ENCODE results near the gene LEPROT. TPM values are rescaled to one million over a fixed set of nuclear protein-coding genes. Genes with fewer than 3 reads are reported as not detected.

LEPROT gene, protein sequence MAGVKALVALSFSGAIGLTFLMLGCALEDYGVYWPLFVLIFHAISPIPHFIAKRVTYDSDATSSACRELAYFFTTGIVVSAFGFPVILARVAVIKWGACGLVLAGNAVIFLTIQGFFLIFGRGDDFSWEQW
- 10 to 100 TPM; 54.5 to 73.3 (median 66.7) TPM for total RNA-seq

- peak within 1 kb of the TSS; percentile 94 to 99 (median 98) for H3K27ac ChIP-seq (replicated peaks in 1 of 4)
- intact Hi-C loops (cut with DNase I) = loop anchor here (5.0 to 10.0 kb wide), 2 partner anchors 166 to 268 kb away; no protein-coding TSS in a partner anchor
- peaks cover 14 to 51% (median 44%) of the 10 kb centered on the region in 4 donors for H3K4me1 ChIP-seq
- WGBS = 0% methylated on average over 26 of the region's 60 CpGs
- no peaks in the 10 kb centered on the region for H3K9me3 ChIP-seq
- TF ChIP-seq POLR2A (IDR thresholded peaks at IDR 0.05; ENCODE audit: low read depth) (peak; percentile 74), EP300 (IDR thresholded peaks at IDR 0.05) (no peak), POLR2AphosphoS5 (IDR thresholded peaks at IDR 0.05) (peak; percentile 89 to 96), CTCF (IDR thresholded peaks at IDR 0.05) (no peak)
- peaks cover under 1 to 5% (median 2%) of the 10 kb centered on the region in 4 donors for H3K36me3 ChIP-seq
- no peaks in the 10 kb centered on the region for H3K27me3 ChIP-seq
- DNase-seq (ENCODE audit: extremely low spot score) = no peak
- peak within 1 kb of the TSS; percentile 82 to 93 (median 88) for H3K4me3 ChIP-seq
Measured at GRCh38 chr1:65420590-65421350, at the start of gene LEPROT, which contains the start of gene LEPR. Gene LEPROT (plus strand): TSS chr1:65420668. CDS start chr1:65420725, 57 bp downstream. Gene LEPR (plus strand): TSS chr1:65420668. CDS start chr1:65565566, 144,898 bp downstream.

GRCh38 chr1:65371544-65371943 lies 48.9 kb upstream of the LEPROT start:
- no peak overlapping the region for H3K27ac ChIP-seq (replicated peaks in 1 of 4)
- no peak overlapping the region for H3K4me3 ChIP-seq
- no peaks in the 10 kb centered on the region for H3K9me3 ChIP-seq
- intact Hi-C loops (cut with DNase I) = no loop called here
- TF ChIP-seq POLR2AphosphoS5 (IDR thresholded peaks at IDR 0.05) (no peak), CTCF (IDR thresholded peaks at IDR 0.05) (no peak), EP300 (IDR thresholded peaks at IDR 0.05) (no peak), POLR2A (IDR thresholded peaks at IDR 0.05; ENCODE audit: low read depth) (no peak)
- WGBS = 88% methylated on average over 3 of the region's 3 CpGs
- peaks cover 0 to 9% (median 5%) of the 10 kb centered on the region in 4 donors for H3K4me1 ChIP-seq
- no peaks in the 10 kb centered on the region for H3K27me3 ChIP-seq
- no peak for DNase-seq (ENCODE audit: extremely low spot score)
- no peaks in the 10 kb centered on the region for H3K36me3 ChIP-seq

DNA sequence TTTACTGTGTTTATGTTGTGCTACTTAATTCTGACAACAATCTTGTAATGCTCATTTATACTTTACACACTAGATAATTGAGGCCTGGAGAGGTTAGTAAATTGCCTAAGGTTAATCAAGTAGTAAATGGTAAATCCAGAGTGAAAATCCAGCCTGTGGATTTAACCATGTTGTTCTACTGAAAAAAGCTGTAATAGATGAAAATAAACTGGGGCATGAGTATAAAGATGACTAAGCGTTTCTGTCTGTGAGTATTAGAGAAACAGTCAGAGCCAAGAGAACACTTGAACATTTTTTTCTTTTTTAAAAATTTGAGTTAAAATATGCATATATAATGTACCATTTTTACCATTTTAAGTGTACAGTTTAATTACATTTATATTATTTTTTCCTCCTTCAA lies 47.9 kb upstream of the LEPROT start:
- H3K9me3 ChIP-seq = no peaks in the 10 kb centered on the region
- DNase-seq (ENCODE audit: extremely low spot score) = no peak
- no peak overlapping the region for H3K27ac ChIP-seq (replicated peaks in 1 of 4)
- TF ChIP-seq CTCF (IDR thresholded peaks at IDR 0.05) (no peak), POLR2AphosphoS5 (IDR thresholded peaks at IDR 0.05) (no peak)
- H3K4me3 ChIP-seq = no peak overlapping the region
- no peaks in the 10 kb centered on the region for H3K27me3 ChIP-seq
- H3K36me3 ChIP-seq = no peaks in the 10 kb centered on the region
- H3K4me1 ChIP-seq = peaks cover 0 to 7% (median 4%) of the 10 kb centered on the region in 4 donors
- intact Hi-C loops (cut with DNase I) = no loop called here
- WGBS = 69% methylated on average over 1 of the region's 1 CpG

GRCh38 chr1:65377496-65378246 lies 42.8 kb upstream of the LEPROT start:
- Histone ChIP-seq H3K27ac (replicated peaks in 1 of 4) (no peak overlapping the region), H3K27me3 (no peaks in the 10 kb centered on the region), H3K9me3 (no peaks in the 10 kb centered on the region), H3K4me1 (no peaks in the 10 kb centered on the region), H3K36me3 (no peaks in the 10 kb centered on the region), H3K4me3 (no peak overlapping the region)
- peak; percentile 60 for DNase-seq (ENCODE audit: extremely low spot score)
- WGBS = 81% methylated on average over 4 of the region's 4 CpGs
- no peak for TF ChIP-seq EP300 (IDR thresholded peaks at IDR 0.05)
- TF ChIP-seq POLR2AphosphoS5 (IDR thresholded peaks at IDR 0.05) = no peak
- no peak for TF ChIP-seq POLR2A (IDR thresholded peaks at IDR 0.05; ENCODE audit: low read depth)
- no peak for TF ChIP-seq CTCF (IDR thresholded peaks at IDR 0.05)
- intact Hi-C loops (cut with DNase I) = no loop called here
